Breast epithelium (tissue), 4 donors: Measurements from ENCODE around the gene RRP1. TPM values are rescaled to one million over a fixed set of nuclear protein-coding genes. Genes with fewer than 3 reads are reported as not detected.

Experiments used
- DNase-seq, 2 donors: peaks; one replicate each; pipeline ENCODE4 v3.0.0-alpha.2; 2019; ENCODE audit warnings: low spot score in 2 of 2
- H3K27ac ChIP-seq, 2 donors: fragments of 200-600 bp; sonication (generic) in 1 of 2; one replicate each; pipeline ENCODE4 v1.5.1; 2016 to 2019; ENCODE audit warnings: mild to moderate bottlenecking in 1 of 2
- H3K27me3 ChIP-seq, 2 donors: fragments of 200-600 bp; sonication (generic) in 1 of 2; one replicate each; pipeline versions ENCODE4 v1.5.1 to v1.6.0; 2017 to 2019; ENCODE audit warnings: control low read depth in 1 of 2, mild to moderate bottlenecking in 1 of 2
- H3K36me3 ChIP-seq: fragments of 200-600 bp; one replicate; pipeline ENCODE4 v1.5.1; 2019
- H3K4me1 ChIP-seq, 2 donors: fragments of 200-600 bp; sonication (generic); one replicate each; pipeline ENCODE4 v1.5.1; 2016 to 2019; ENCODE audit warnings: control low read depth in 1 of 2
- H3K4me3 ChIP-seq, 3 donors: fragments of 200-600 bp; sonication (generic); 1 replicate in 2 of 3; 2 replicates in 1 of 3; pipeline ENCODE4 v1.5.1; 2016 to 2019; ENCODE audit warnings: mild to moderate bottlenecking in 3 of 3, moderate library complexity in 2 of 3
- H3K9me3 ChIP-seq, 2 donors: fragments of 200-600 bp; sonication (generic) in 1 of 2; one replicate each; pipeline ENCODE4 v1.5.1; 2016 to 2019; ENCODE audit warnings: control low read depth in 1 of 2
- CTCF ChIP-seq, 3 donors: fragments of 450-650 bp; IDR thresholded peaks; one replicate each; pipeline ENCODE4 v1.5.1; 2016 to 2017; ENCODE audit warnings: antibody characterized with exemption in 3 of 3, mild to moderate bottlenecking in 3 of 3, moderate library complexity in 3 of 3
- POLR2A ChIP-seq: fragments of 450-650 bp; IDR thresholded peaks from one replicate; pipeline ENCODE4 v1.6.1; 2016; ENCODE audit warnings: antibody characterized with exemption, mild to moderate bottlenecking, moderate library complexity
- POLR2AphosphoS5 ChIP-seq, 3 donors: sonication (generic); formaldehyde crosslinking; IDR thresholded peaks; one replicate each; pipeline ENCODE4 v1.6.1; 2017; ENCODE audit warnings: antibody characterized with exemption in 3 of 3
- intact Hi-C: fragments of 100-400 bp; cut with DNase I; formaldehyde crosslinking; loops from one replicate; pipeline ENCODE4 v1.15.1; 2023; ENCODE audit warnings: low total_unique reads
- total RNA-seq, 3 donors: library from RNA; depleted of rRNA; stranded (reverse); fragments of >200 nt; gene quantifications; one replicate each; pipeline ENCODE4 v1.1.0, GENCODE V29; 2016

The RRP1 gene
- total RNA-seq, 3 donors from 2014 or later, result 15.4 to 22.9 (median 16.5) TPM

DNA sequence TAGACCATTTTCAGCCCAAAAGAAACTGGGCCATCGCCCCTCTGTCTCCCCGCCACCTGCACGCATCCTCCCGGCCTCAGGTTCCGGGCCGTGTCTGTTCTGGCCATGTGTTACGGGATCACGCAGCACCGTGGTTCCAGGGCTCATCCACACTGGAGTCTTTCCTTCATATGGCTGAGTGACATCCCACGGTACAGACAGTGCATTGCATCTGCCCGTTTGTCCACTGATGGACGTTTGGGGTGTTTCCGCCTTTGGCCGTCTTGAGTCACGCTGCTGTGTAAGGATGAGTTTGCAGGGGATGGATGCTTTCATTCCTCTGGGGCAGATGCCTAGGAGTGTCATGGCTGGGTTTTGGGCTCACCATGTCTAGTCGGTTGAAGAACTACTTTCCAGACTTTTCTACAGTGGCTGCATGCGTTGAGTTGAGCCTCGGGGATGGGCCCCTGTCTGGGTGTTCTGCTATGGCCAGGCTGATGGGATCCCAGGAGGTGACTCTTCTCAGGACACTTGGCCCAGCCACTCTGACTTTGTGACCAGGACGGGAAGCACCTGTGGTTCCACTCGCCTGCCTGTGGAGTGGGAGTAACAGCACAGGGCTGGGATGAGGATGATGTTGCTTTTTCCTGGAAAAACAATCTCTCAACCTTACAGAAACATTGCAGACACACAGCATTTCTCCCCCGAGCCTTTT, 16.8 kb downstream of the RRP1 start:
- Histone ChIP-seq H3K4me1 (peaks cover 0 to 13% of the 10 kb centered on the region in 2 donors), H3K27me3 (no peaks in the 10 kb centered on the region), H3K36me3 (no peaks in the 10 kb centered on the region), H3K27ac (no peak overlapping the region), H3K4me3 (no peak overlapping the region), H3K9me3 (no peaks in the 10 kb centered on the region)
- intact Hi-C loops, result no loop called here
- TF ChIP-seq POLR2AphosphoS5 (IDR thresholded peaks at IDR 0.05) (no peak), CTCF (IDR thresholded peaks at IDR 0.05) (no peak), POLR2A (no peak)
- no peak for DNase-seq

DNA sequence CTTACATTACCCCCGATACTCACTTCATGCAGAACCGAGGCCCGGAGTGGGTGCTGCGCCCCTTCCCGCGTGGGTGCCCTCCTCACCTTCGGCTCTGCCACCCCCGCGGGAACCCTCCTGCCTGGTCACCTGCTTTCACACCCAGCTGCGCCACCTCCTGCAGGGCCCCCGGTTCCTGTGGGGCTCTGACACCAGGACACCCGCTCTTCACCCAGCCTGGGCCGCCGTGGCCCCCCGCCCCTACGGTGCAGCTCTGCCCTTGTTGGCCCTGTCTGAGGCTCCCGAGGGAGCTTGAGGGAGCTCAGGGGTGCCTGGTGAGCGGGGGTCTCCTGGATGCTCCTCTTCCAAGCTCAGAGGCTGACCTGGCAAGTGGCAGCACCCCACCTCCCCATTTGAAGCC, 19.0 kb downstream of the RRP1 start:
- Histone ChIP-seq H3K27me3 (no peaks in the 10 kb centered on the region), H3K36me3 (no peaks in the 10 kb centered on the region), H3K4me1 (peaks cover 0 to 13% of the 10 kb centered on the region in 2 donors), H3K9me3 (no peaks in the 10 kb centered on the region), H3K4me3 (no peak overlapping the region), H3K27ac (no peak overlapping the region)
- no peak for DNase-seq
- intact Hi-C loops, result no loop called here
- no peak for TF ChIP-seq POLR2AphosphoS5 (IDR thresholded peaks at IDR 0.05)
- no peak for TF ChIP-seq CTCF (IDR thresholded peaks at IDR 0.05)
- TF ChIP-seq POLR2A, result no peak

DNA sequence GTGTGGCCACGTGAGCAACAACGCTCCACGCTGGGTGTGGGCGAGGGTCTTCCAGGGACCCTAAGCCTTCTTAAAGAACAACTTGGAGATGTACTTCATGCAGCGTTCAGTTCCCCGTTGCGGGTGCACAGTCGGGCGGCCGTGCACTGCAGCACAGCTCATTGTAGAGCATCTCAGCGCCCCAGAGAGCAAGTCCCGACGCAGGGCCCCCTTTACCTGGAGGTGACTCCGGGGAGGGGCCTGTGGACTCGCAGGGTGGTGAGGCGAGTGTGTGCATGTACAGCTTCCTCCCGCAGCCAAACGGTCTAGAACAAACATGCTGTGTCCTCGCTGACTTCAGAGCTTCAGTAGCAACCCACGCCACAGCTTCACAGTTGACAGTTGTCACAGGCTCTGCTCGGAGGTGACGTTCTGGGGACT, 19.5 kb downstream of the RRP1 start:
- TF ChIP-seq POLR2AphosphoS5 (IDR thresholded peaks at IDR 0.05) (no peak), CTCF (IDR thresholded peaks at IDR 0.05) (no peak), POLR2A (no peak)
- no peak for DNase-seq
- intact Hi-C loops, result no loop called here

GRCh38 chr21:43809346-43809799, 20.0 kb downstream of the RRP1 start:
- intact Hi-C loops, result no loop called here
- DNase-seq, result no peak
- TF ChIP-seq POLR2AphosphoS5 (IDR thresholded peaks at IDR 0.05) (no peak), POLR2A (no peak), CTCF (IDR thresholded peaks at IDR 0.05) (no peak)

More for the DNA sequence above, 19.5 kb downstream of the RRP1 start:
- Histone ChIP-seq H3K4me1 (peaks cover 0 to 13% of the 10 kb centered on the region in 2 donors), H3K4me3 (no peak overlapping the region), H3K27me3 (no peaks in the 10 kb centered on the region), H3K36me3 (no peaks in the 10 kb centered on the region), H3K9me3 (no peaks in the 10 kb centered on the region), H3K27ac (no peak overlapping the region)

DNA sequence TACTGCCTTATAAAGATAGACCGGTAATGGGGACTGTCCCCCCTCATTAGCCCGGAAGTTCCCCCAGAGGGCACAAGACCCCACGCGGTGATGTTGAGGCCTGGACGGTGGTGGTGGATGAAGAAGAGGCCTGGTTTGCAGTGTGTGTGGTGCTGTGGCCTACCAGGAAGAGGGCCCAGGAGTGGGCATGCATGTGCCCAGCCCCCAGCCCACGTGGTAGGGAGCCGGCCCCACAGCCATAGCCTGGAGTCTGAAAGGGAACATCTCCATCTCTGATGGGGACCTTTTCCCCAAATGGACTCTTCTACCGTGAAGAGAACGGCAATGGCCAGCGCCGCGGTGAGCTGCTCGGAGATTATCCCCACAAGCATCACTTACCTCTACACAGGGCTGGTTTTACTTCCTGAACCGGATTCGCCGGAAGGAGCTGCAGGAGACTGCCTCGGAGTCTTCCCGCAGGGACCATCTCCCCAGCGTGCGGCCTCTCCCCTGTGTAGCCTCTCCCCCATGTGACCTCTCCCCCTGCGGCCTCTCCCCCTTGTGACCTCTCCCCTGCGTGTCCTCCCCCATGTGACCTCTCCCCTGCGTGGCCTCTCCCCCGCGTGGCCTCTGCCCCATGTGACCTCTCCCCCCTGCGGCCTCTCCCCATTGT, 20.6 kb downstream of the RRP1 start:
- H3K9me3 ChIP-seq, result no peaks in the 10 kb centered on the region
- H3K27me3 ChIP-seq, result no peaks in the 10 kb centered on the region
- peaks cover 0 to 13% of the 10 kb centered on the region in 2 donors for H3K4me1 ChIP-seq
- H3K27ac ChIP-seq, result no peak overlapping the region
- TF ChIP-seq POLR2A (no peak), POLR2AphosphoS5 (IDR thresholded peaks at IDR 0.05) (no peak), CTCF (IDR thresholded peaks at IDR 0.05) (no peak)
- no peak for DNase-seq
- no peaks in the 10 kb centered on the region for H3K36me3 ChIP-seq
- intact Hi-C loops, result loop anchor here (10.0 kb wide), 1 partner anchor 155 kb away; no protein-coding TSS in a partner anchor
- H3K4me3 ChIP-seq, result no peak overlapping the region

More at GRCh38 chr21:43809346-43809799, 20.0 kb downstream of the RRP1 start:
- Histone ChIP-seq H3K9me3 (no peaks in the 10 kb centered on the region), H3K4me1 (peaks cover 0 to 13% of the 10 kb centered on the region in 2 donors), H3K4me3 (no peak overlapping the region), H3K27me3 (no peaks in the 10 kb centered on the region), H3K36me3 (no peaks in the 10 kb centered on the region), H3K27ac (no peak overlapping the region)
